Small intestine (tissue), 7 donors: ENCODE measurements around the gene STAT5A. TPM values are rescaled to one million over a fixed set of nuclear protein-coding genes. Genes with fewer than 3 reads are reported as not detected.
"Not testable (repeated sequence)": the region's sequence is repeated elsewhere in the genome, so short reads cannot be mapped to it uniquely, and the experiment has no call there.

Experiments
- DNase-seq, 2 donors: peaks; one replicate each; pipeline versions ENCODE4 v3.0.0 to v3.0.0-alpha.2; 2013
- FAIRE-seq: peaks from 2 replicates; lab custom pipeline; 2012; peaks lifted over from hg19 to GRCh38; lab: Jason Lieb, UNC
- H3K27ac ChIP-seq, 3 donors: one replicate each; pipeline ENCODE4 v1.5.1; 2013; ENCODE audit warnings: low read length in 2 of 3, mild to moderate bottlenecking in 2 of 3, control low read depth in 1 of 3, inconsistent platforms in 1 of 3, low read depth in 1 of 3, moderate library complexity in 1 of 3
- H3K27me3 ChIP-seq, 3 donors: one replicate each; pipeline ENCODE4 v1.6.1; 2013; ENCODE audit warnings: low read length in 3 of 3, inconsistent platforms in 1 of 3; ENCODE audit not compliant: control insufficient read depth in 3 of 3, insufficient read depth in 3 of 3
- H3K36me3 ChIP-seq, 3 donors: one replicate each; pipeline ENCODE4 v1.6.1; 2013; ENCODE audit warnings: low read length in 3 of 3, inconsistent platforms in 1 of 3, low read depth in 1 of 3, mild to moderate bottlenecking in 1 of 3, moderate library complexity in 1 of 3; ENCODE audit not compliant: control insufficient read depth in 3 of 3, insufficient read depth in 2 of 3
- H3K4me1 ChIP-seq, 3 donors: one replicate each; pipeline ENCODE4 v1.6.1; 2013; ENCODE audit warnings: low read length in 2 of 3, inconsistent platforms in 1 of 3, low read depth in 1 of 3, mild to moderate bottlenecking in 1 of 3, moderate library complexity in 1 of 3; ENCODE audit not compliant: control insufficient read depth in 3 of 3, insufficient read depth in 2 of 3
- H3K4me3 ChIP-seq, 3 donors: one replicate each; pipeline ENCODE4 v1.5.1; 2013; ENCODE audit warnings: low read length in 3 of 3, control low read depth in 1 of 3, inconsistent platforms in 1 of 3, low read depth in 1 of 3, mild to moderate bottlenecking in 1 of 3, moderate library complexity in 1 of 3
- H3K9me3 ChIP-seq, 2 donors: one replicate each; pipeline ENCODE4 v1.6.1; 2013; ENCODE audit warnings: low read depth in 1 of 2, low read length in 1 of 2; ENCODE audit not compliant: control insufficient read depth in 2 of 2, insufficient read depth in 1 of 2
- WGBS, 3 donors: extraction: QIAGEN DNeasy Blood & Tissue Kit; methylation state at CpG; one replicate each; pipeline ENCODE4 v1.1.7; 2013; 5-methylcytosine and 5-hydroxymethylcytosine counted together
- polyA plus RNA-seq, 4 donors: library from polyadenylated mRNA; stranded (reverse) in 3 of 4; unstranded in 1 of 4; fragments of 200-250 nt in 3 of 4; fragments of 120-200 nt in 1 of 4; gene quantifications; one replicate each; pipeline versions ENCODE4 v1.2.1 to v1.2.3, GENCODE V29; 2013
- donor health status: healthy with polysubstance abuse.
- donor health status: control.
- donor health status: control.
- donor health status: Bipolar disorder and iron deficiency.
- donor health status: healthy.

The STAT5A gene
- polyA plus RNA-seq, 4 donors = 2.7 to 18.3 (median 12.1) TPM

- DNase-seq (no peak), FAIRE-seq (no peak)
- 79 to 94% (median 85%) methylated on average over 5 of the region's 5 CpGs for WGBS, 3 donors
- Histone ChIP-seq H3K4me1 (peaks cover 0 to 23% (median 8%) of the 10 kb centered on the region in 3 donors), H3K27ac (no peak overlapping the region), H3K9me3 (no peaks in the 10 kb centered on the region), H3K36me3 (peaks cover 0 to 20% (median 2%) of the 10 kb centered on the region in 3 donors), H3K4me3 (no peak overlapping the region), H3K27me3 (no peaks in the 10 kb centered on the region)
Observed at GRCh38 chr17:42290577-42290976, 2.3 kb downstream of the STAT5A start.

- peaks cover 0 to 23% (median 8%) of the 10 kb centered on the region in 3 donors for H3K4me1 ChIP-seq
- no peak overlapping the region for H3K27ac ChIP-seq
- no peak for DNase-seq
- no peak for FAIRE-seq
- H3K4me3 ChIP-seq = no peak overlapping the region
- WGBS, 3 donors = 88 to 92% (median 92%) methylated on average over 11 of the region's 11 CpGs
- no peaks in the 10 kb centered on the region for H3K9me3 ChIP-seq
- H3K36me3 ChIP-seq = peaks cover 0 to 24% (median 2%) of the 10 kb centered on the region in 3 donors
- H3K27me3 ChIP-seq = no peaks in the 10 kb centered on the region
Observed at GRCh38 chr17:42291129-42291528, 2.8 kb downstream of the STAT5A start.

DNA sequence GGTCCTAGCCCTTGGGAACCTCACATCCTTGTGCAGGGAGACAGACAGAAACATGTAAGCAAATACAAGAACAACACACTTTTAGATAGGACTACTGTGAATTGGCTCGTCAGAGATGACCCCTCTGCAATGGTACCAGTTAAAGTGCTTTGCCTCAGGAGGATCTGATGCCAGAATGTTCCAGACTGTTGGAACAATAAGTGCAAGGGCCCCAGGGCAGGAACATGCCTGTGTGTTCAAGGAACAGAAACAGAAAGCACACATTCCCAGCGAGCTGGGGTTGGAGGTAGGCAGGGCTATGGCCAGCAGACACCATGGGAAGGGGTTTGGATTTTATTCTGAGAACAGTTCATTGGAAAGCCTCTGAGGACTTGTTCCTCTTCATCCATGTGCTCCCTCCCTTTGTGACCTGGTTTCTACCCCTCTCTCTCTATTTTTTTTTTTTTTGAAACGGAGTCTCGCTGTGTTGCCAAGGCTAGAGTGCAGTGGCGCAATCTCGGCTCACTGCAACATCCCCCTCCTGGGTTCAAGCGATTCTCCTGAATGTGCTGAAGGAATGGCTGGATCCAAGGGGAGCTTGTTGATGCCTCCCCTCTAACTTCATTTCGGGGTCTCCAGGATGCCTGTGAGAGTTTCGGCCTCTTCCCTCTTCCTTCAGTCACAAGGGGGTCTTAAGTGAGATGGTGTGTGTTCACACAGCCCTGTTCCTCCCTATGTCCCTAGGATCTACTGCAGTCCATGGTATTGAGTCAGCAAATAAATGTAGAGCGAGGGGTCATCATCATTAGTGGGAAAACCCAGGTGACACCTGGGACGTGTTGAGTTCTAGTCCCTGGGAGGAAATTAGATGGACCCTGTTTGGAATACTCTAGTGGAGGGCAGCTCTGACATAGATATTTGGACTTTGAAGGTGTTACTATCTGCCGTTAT lies 6.4 kb downstream of the STAT5A start:
- no peaks in the 10 kb centered on the region for H3K4me1 ChIP-seq
- H3K27me3 ChIP-seq = no peaks in the 10 kb centered on the region
- peaks cover 0 to 47% (median 2%) of the 10 kb centered on the region in 3 donors for H3K36me3 ChIP-seq
- DNase-seq (no peak), FAIRE-seq (no peak)
- no peaks in the 10 kb centered on the region for H3K9me3 ChIP-seq
- no peak overlapping the region for H3K27ac ChIP-seq
- WGBS, 3 donors = 81 to 85% (median 84%) methylated on average over 12 of the region's 12 CpGs
- H3K4me3 ChIP-seq = no peak overlapping the region

GRCh38 chr17:42296012-42296411 lies 7.7 kb downstream of the STAT5A start:
- Histone ChIP-seq H3K4me1 (no peaks in the 10 kb centered on the region), H3K4me3 (no peak overlapping the region), H3K27me3 (no peaks in the 10 kb centered on the region), H3K27ac (no peak overlapping the region), H3K36me3 (peaks cover 2 to 50% (median 2%) of the 10 kb centered on the region in 3 donors), H3K9me3 (no peaks in the 10 kb centered on the region)
- FAIRE-seq = no peak
- no peak for DNase-seq
- 93 to 96% (median 96%) methylated on average over 3 of the region's 3 CpGs for WGBS, 3 donors

GRCh38 chr17:42297775-42298174 lies 9.5 kb downstream of the STAT5A start:
- not testable (repeated sequence) for H3K27me3 ChIP-seq, H3K27ac ChIP-seq, H3K4me1 ChIP-seq, DNase-seq, FAIRE-seq, H3K4me3 ChIP-seq, H3K9me3 ChIP-seq
- 86 to 95% (median 94%) methylated on average over 9 to 10 of the region's 10 CpGs for WGBS, 3 donors
- H3K36me3 ChIP-seq = peaks cover 2 to 60% (median 8%) of the 10 kb centered on the region in 3 donors

DNA sequence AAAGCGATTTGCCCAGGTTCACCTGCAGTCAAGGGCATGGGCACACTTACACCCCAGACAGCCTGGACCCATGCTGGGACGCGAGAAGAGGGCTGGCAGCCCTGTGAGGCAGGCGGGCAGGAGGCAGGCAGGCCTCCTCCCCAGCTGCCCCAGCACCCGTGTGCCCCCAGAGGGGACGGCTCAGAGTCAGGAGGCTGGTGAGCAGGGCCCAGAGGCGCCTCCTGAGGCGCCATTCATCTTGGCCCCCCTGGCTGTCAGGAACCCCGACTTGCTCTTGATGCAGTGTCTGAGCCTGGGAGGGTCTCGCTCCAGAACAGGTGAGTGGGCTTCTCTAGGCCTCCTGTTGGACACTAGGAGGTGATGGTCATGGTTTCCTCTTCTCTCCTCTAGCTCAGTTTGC lies 11.1 kb downstream of the STAT5A start:
- H3K36me3 ChIP-seq = peaks cover 5 to 70% (median 8%) of the 10 kb centered on the region in 3 donors
- not testable (repeated sequence) for H3K27ac ChIP-seq, H3K4me1 ChIP-seq, DNase-seq, H3K9me3 ChIP-seq, FAIRE-seq, H3K4me3 ChIP-seq, H3K27me3 ChIP-seq
- 94 to 97% (median 96%) methylated on average over 8 to 10 of the region's 10 CpGs for WGBS, 3 donors

GRCh38 chr17:42299913-42300312 lies 11.6 kb downstream of the STAT5A start:
- 96% methylated on average over 4 of the region's 17 CpGs; no CpG with 5 or more reads in 2 of the 3 donors for WGBS, 3 donors
- FAIRE-seq = not testable (repeated sequence)

GRCh38 chr17:42301022-42301421 lies 12.7 kb downstream of the STAT5A start:
- no peaks in the 10 kb centered on the region for H3K27me3 ChIP-seq
- no peak for DNase-seq
- FAIRE-seq = no peak
- no peaks in the 10 kb centered on the region for H3K9me3 ChIP-seq
- no peak overlapping the region for H3K27ac ChIP-seq
- H3K4me3 ChIP-seq = no peak overlapping the region
- 91 to 95% (median 92%) methylated on average over 9 of the region's 9 CpGs for WGBS, 3 donors
- peaks cover 7 to 71% (median 8%) of the 10 kb centered on the region in 3 donors for H3K36me3 ChIP-seq
- H3K4me1 ChIP-seq = no peaks in the 10 kb centered on the region

More at GRCh38 chr17:42299913-42300312, 11.6 kb downstream of the STAT5A start:
- DNase-seq, H3K4me1 ChIP-seq, H3K4me3 ChIP-seq, H3K27ac ChIP-seq, H3K9me3 ChIP-seq, H3K27me3 ChIP-seq: not testable (repeated sequence)
- H3K36me3 ChIP-seq = peaks cover 5 to 69% (median 8%) of the 10 kb centered on the region in 3 donors
